Activated CD4-positive, alpha-beta T cell treated with anti-CD3 and anti-CD28 coated beads, Interleukin-2, Interleukin-4, amounts not matched to agents 100 ng/mL and 50 ng/mL, durations not matched to agents 16 hours and 8 hours (primary cell): ENCODE data around the gene NOX3.

Experiments used
- DNase-seq: peaks from one replicate; pipeline ENCODE4 v3.0.0-alpha.2; 2020; ENCODE audit warnings: low spot score

NOX3 gene

GRCh38 chr6:155399745-155400653, 55.6 kb downstream of the NOX3 start:
- DNase-seq = no peak

GRCh38 chr6:155399062-155399744, 56.4 kb downstream of the NOX3 start:
- DNase-seq = no peak

GRCh38 chr6:155398701-155399061, 57.0 kb downstream of the NOX3 start:
- no peak for DNase-seq

GRCh38 chr6:155398221-155398620, 57.4 kb downstream of the NOX3 start:
- DNase-seq = no peak

- no peak for DNase-seq
Observed at GRCh38 chr6:155397172-155397705, 58.4 kb downstream of the NOX3 start.

GRCh38 chr6:155396605-155397004, 59.0 kb downstream of the NOX3 start:
- no peak for DNase-seq

GRCh38 chr6:155395339-155395738, 60.3 kb downstream of the NOX3 start:
- no peak for DNase-seq

GRCh38 chr6:155389130-155389529, 66.5 kb downstream of the NOX3 start:
- DNase-seq = no peak

GRCh38 chr6:155388591-155388990, 67.0 kb downstream of the NOX3 start:
- DNase-seq = no peak

GRCh38 chr6:155387481-155387880, 68.2 kb downstream of the NOX3 start:
- DNase-seq = no peak

GRCh38 chr6:155384321-155384952, 71.2 kb downstream of the NOX3 start:
- DNase-seq = no peak

- no peak for DNase-seq
Observed at GRCh38 chr6:155383913-155384312, 71.7 kb downstream of the NOX3 start.

GRCh38 chr6:155382338-155382685, 73.3 kb downstream of the NOX3 start:
- DNase-seq = no peak

GRCh38 chr6:155381673-155382337, 73.8 kb downstream of the NOX3 start:
- no peak for DNase-seq

GRCh38 chr6:155380666-155381332, 74.8 kb downstream of the NOX3 start:
- no peak for DNase-seq

GRCh38 chr6:155378724-155379123, 76.9 kb downstream of the NOX3 start:
- no peak for DNase-seq

GRCh38 chr6:155378276-155378675, 77.4 kb downstream of the NOX3 start:
- DNase-seq = no peak

- no peak for DNase-seq
Observed at GRCh38 chr6:155377061-155377460, 78.6 kb downstream of the NOX3 start.

- DNase-seq = no peak
Observed at GRCh38 chr6:155375801-155376200, 79.8 kb downstream of the NOX3 start.

GRCh38 chr6:155374681-155375080, 81.0 kb downstream of the NOX3 start:
- DNase-seq = no peak

- no peak for DNase-seq
Observed at GRCh38 chr6:155373276-155373675, 82.4 kb downstream of the NOX3 start.

GRCh38 chr6:155372256-155372655, 83.4 kb downstream of the NOX3 start:
- no peak for DNase-seq
